HG03571 (cell line): ENCODE data around the gene AKT1.
"Not testable (repeated sequence)": the region's sequence is repeated elsewhere in the genome, so short reads cannot be mapped to it uniquely, and the experiment has no call there.

Experiments used
- ATAC-seq: cut with Tn5 transposase; IDR thresholded peaks from one replicate; pipeline ENCODE4 v1.9.1; 2021; ENCODE audit not compliant: unreplicated experiment

Gene AKT1

DNA sequence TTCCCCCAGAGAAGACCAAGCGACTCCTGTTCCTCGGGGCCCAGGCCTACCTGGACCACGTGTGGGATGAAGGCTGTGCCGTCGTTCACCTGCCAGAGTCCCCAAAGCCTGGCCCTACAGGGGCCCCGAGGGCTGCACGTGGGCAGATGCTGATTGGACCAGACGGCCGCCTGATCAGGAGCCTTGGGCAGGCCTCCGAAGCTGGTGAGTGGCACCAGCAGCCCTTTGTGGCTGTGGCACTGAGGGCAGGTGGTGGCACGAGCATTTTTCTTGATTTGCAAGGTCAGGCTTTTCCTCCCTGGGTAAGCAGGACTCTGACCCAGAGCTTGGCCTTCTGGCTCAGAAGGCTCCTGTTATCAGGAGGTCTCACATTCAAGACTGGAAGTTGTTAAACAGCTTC is 39.9 kb downstream of the AKT1 start:
- no peak for ATAC-seq

DNA sequence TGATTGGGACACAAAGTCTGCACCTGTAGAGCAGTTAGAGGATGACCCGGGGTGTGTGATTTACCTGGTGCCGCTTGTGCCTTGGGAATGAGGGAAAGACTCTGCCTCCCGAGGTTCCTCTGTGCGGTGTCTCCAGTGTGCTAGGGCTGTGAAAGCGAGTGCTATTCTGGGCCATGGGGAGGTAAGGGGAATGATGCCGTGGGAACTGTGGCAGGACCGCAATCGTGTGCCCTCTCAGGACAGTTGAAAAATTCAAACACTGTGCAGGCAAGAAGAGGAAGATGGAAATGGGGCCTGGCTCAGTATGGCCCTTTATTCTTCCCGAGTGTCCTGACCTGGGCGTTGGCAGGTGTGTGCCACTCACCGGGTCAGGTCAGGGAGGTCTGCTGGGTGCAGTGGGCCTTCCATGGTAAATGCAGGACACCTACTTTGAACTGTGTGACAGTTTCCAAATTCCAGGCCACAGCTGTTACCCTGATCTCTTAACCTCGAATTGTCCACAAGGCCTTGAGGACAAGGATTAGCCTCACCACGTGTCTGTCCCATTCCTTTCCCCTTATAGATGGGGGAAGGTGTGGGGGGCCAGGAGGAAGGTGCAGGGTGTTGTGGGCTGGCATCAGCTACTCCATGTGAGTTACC is 41.2 kb downstream of the AKT1 start:
- no peak for ATAC-seq

DNA sequence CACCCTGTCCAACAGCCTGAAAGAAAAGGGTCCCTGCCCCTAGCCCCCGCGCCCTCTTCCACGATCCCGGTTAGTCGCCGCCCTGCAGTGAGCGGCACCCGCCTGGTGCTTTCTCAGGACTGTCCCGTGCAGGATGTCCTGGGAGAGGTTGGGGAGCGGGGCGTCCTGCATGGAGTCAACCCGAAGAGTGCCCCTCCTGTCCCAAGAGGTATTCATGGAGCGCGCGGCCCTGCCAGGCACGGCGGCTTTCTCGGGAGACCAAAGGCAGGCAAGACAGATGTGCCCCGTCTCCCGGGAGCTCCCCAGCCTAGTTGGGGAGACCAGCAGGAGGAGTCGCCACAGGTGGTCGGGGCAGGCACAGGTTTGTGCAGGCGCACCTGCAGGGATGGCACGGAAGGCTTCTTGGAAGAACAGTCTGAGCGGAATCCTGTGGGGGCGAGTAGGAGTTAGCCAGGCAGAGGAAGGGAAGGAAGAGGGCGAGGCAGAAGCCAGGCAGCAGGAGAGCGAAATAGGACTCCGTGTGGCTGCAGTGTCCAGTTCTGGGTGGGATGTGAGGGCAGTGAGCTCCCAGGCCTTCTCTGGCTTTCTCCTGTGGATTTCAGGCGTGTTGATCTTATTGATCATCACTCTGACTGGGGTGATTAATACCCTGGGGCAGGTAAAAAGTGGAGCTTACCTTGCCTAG is 41.9 kb downstream of the AKT1 start:
- no peak for ATAC-seq

DNA sequence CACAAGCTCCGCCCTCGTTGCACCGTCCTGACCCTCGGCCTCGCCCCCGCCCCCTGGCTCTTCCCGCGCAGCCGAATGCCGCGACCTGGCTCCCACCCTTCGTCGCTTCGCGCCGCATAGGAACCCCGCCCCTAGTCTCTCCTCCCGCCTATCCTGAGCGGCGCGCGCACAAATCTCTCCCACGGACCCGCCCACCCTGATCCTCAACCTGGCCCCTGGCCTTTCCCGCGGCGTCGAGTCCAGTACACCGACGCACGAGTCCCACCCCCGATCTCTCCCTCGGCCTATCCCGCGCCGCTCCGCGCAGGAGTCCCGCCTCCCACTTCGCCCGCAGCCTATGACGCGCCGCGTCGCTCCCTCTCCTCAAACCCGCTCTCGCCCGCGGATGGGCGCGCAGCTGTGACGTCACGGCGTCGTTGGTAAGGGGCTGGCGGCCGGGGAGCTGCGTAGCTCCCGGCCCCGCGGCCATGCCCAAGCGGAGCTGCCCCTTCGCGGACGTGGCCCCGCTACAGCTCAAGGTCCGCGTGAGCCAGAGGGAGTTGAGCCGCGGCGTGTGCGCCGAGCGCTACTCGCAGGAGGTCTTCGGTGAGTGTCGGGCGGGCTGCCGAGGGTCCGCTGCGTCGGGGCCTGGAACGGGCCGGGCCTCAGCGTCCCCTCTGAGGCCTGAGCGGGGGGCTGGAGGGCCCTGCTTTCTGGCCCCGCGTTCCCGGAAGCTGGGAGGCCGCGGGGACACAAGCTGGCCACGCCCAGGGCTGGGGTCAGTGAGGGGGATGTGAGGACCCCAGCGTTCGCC is 42.6 kb downstream of the AKT1 start, which contains the start of gene SIVA1:
Gene SIVA1, plus strand, starts transcription at position 413 of the 793 bp plus-strand sequence. Its CDS starts 55 bp downstream, at position 468.
- peak; percentile 81 for ATAC-seq

- ATAC-seq: no peak
Measured at GRCh38 chr14:104752423-104752734, 43.2 kb downstream of the AKT1 start.

DNA sequence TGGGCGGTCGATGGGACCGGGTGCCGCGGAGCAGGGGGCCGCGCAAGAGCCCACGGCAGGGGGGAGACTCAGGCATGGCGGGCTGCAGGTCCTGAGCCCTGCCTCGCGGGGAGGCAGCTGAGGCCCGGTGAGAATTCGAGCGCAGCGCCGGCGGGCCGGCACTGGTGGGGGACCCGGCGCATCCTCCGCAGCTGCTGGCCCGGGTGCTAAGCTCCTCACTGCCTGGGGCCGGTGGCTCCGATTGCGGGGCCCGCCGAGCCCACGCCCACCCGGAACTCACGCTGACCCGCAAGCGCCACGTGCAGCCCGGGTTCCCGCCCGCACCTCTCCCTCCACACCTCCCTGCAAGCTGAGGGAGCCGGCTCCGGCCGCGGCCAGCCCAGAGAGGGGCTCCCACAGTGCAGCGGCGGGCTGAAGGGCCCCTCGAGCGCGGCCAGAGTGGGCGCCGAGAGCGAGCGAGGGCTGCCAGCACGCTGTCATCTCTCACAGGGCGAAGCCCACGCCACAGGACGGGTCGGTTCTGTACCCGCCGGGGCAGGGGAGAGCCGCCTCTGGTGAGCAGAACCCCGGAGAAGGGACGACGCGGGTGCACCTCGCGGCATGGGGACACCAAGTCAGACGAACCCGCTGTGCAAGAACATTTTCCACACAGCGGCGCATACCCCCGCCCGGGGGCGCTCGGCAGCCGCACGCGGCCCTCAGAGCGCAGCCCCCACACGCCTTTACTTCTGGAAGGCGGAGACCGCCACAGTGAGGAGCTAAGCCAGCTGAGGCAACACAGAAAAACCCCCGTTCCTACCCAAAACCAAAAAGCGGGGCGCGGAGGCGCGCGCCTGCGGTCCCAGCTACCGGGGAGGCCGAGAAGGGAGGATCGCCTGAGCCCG is 43.8 kb downstream of the AKT1 start:
- no peak for ATAC-seq

DNA sequence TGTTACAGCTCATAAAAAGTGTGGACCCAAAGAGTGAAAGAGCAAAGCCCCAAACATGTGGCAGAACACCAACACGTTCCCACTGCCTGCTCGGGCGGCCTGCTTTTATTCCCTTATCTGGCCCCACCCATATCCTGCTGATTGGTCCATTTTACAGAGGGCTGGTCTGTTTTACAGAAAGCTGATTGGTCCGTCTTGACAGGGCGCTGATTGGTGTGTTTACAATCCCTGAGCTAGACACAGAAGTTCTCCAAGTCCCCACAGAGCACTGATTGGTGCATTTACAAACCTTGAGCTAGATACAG is 44.8 kb downstream of the AKT1 start:
- ATAC-seq: not testable (repeated sequence)

GRCh38 chr14:104750056-104750752 is 45.3 kb downstream of the AKT1 start:
- ATAC-seq: no peak

DNA sequence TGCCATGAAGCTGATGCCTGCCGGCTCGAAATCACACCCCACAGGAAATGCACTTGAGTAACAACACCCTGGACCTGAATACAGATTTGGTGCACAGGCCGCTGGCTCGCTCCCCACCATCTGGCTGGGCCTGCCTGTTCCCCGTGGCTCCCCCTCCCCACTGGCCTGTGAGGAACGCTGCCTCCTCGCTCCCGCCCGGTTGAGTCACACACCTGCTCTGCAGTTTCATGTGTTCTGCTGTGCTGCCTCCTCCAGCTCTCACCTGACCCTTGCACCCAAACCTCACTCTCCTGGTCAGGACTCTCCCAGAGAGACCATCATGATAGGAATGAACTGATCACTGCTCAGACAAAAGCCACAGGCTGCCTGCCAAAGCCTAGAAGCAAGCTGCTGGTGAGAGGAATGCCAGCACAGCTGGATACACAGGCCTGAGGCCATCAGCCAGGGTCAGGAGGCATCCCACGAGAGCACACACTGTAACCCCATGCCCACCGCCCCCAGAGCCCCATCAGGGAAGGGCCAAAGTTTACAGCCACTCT is 46.4 kb downstream of the AKT1 start:
- no peak for ATAC-seq

DNA sequence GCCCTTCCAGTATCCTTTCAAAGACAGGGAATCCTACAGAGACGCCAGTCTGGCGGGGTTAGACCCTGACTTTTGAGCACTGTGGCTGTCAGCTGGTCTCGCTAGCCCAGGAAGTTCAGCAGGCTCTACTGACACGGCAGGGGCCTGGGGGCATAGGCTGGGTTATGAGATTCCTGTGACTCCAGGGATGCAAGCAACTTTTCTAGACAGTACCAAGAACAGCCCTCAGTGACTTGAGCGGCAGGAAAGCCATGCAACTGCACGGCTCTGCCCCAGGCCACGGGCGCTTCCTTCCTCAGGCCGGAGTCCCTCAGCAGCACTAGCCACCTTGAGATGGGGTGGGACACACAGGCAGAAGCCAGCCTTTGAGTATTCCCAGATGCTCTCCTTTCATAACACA is 47.7 kb downstream of the AKT1 start:
- no peak for ATAC-seq

- ATAC-seq: no peak
Measured at GRCh38 chr14:104746934-104747481, 48.5 kb downstream of the AKT1 start.

- ATAC-seq: no peak
Measured at GRCh38 chr14:104746071-104746545, 49.4 kb downstream of the AKT1 start.

GRCh38 chr14:104745431-104745830 is 50.1 kb downstream of the AKT1 start:
- no peak for ATAC-seq

GRCh38 chr14:104744484-104744883 is 51.1 kb downstream of the AKT1 start:
- no peak for ATAC-seq

DNA sequence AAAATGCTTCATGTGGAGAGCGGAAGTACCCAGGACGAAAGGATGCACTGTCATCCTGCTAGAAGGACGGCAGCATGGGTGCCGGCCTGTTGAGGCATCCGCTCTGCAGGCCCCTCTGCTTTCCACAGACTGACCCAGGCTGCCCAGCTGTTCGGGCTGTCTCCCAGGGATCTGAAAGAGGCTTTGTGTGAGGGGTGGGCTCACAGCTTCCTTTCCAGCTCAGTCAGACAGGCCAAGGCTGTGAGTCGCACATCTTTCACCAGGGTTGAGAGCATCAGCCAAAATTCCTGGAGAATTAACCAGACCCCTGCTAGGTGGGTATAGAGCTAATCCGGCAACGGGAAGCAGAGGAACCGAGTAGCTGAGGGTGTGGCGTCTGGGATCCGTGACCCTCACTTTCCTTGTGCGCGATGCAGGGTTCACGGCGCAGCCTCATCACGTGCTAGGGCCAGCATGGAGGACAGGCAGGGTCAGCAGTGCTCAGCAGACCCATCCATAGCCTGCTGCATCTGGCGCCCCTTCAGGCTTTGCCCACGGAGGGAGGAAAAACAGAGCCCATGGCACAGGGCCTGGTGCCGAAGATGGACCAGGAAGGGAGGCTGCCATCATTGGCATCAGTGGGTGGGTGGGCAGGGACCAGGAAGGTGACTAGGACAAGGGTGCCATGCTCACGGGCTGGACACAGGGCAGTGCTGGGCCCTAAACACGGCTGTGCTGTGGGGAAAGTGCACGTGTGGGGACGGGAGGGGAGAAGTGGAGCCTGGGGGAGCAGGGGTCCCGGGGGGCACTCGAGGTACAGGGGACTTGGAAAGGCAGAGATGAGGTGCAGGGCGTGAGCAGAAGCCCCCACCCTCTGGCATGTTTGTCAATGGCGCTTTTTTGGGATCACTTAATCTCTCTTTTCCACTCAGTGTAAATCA is 51.8 kb downstream of the AKT1 start:
- no peak for ATAC-seq

DNA sequence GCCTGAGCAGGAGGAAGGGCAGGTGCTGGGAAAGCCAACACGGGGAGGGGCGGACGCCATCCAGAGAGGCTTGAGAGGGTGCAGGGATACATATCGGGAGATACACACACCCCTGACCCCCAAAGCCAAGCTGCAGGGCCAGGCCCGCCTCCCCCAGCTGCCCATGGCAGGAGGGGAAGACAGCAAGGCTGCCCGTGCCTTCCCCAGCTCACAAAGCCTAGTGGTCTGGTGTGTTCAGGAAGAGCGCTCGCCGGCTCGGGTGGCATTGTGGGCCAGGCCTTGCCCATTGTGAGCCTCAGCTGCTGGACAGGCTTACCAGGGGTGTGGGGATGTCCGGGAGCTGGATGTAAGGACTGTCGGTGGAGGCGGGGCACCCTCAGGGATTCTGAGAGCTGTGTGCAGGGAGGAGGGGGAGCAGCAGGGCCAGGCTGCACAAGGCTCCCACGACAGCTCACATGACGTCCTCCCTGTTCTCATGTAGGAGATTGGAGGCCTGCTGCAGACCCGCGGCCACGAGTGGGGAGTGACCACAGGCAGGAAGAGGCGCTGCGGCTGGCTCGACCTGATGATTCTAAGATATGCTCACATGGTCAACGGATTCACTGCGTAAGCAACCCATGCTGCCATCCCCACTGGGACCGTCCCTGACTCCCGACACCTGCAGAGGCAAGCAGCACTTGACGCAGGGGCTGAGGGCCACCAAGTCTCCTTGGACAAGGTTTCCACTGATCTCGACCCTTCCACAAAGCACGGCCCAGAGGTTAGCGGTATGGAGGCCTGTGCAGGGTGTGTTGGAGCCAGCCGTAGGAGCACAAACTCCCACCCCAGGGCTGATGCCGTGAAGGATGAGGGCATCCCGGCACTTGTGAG is 52.7 kb downstream of the AKT1 start:
- no peak for ATAC-seq

GRCh38 chr14:104741803-104742251 is 53.7 kb downstream of the AKT1 start:
- no peak for ATAC-seq
